GM21528 (cell line): Measurements from ENCODE around the gene ASTN2.

Source experiments
- ATAC-seq: cut with Tn5 transposase; IDR thresholded peaks from one replicate; pipeline ENCODE4 v1.9.1; 2021; ENCODE audit warnings: mild to moderate bottlenecking, moderate library complexity; ENCODE audit not compliant: unreplicated experiment, low FRiP score

Gene ASTN2

GRCh38 chr9:116434314-116434713 lies 980.5 kb downstream of the ASTN2 start:
- ATAC-seq, result no peak

GRCh38 chr9:116432051-116432450 lies 982.8 kb downstream of the ASTN2 start:
- no peak for ATAC-seq

GRCh38 chr9:116430849-116431248 lies 984.0 kb downstream of the ASTN2 start:
- no peak for ATAC-seq

GRCh38 chr9:116425244-116425643 lies 989.6 kb downstream of the ASTN2 start:
- ATAC-seq, result no peak

GRCh38 chr9:116423149-116423548 lies 991.7 kb downstream of the ASTN2 start:
- ATAC-seq, result no peak

- no peak for ATAC-seq
Measured at GRCh38 chr9:116422119-116422979, 992.5 kb downstream of the ASTN2 start.

- ATAC-seq, result no peak
Measured at GRCh38 chr9:116420993-116421538, 993.8 kb downstream of the ASTN2 start.

GRCh38 chr9:116419181-116419580 lies 995.7 kb downstream of the ASTN2 start:
- ATAC-seq, result no peak

GRCh38 chr9:116417464-116417863 lies 997.4 kb downstream of the ASTN2 start:
- ATAC-seq, result no peak

- no peak for ATAC-seq
Measured at GRCh38 chr9:116416421-116416820, 998.4 kb downstream of the ASTN2 start.

GRCh38 chr9:116414374-116414773 lies 1000.5 kb downstream of the ASTN2 start:
- no peak for ATAC-seq

GRCh38 chr9:116411506-116411905 lies 1003.4 kb downstream of the ASTN2 start:
- ATAC-seq, result no peak

- no peak for ATAC-seq
Measured at GRCh38 chr9:116409638-116410037, 1005.2 kb downstream of the ASTN2 start.

GRCh38 chr9:116409129-116409528 lies 1005.7 kb downstream of the ASTN2 start:
- ATAC-seq, result no peak

GRCh38 chr9:116406469-116406868 lies 1008.4 kb downstream of the ASTN2 start:
- ATAC-seq, result no peak

- no peak for ATAC-seq
Measured at GRCh38 chr9:116405321-116405720, 1009.5 kb downstream of the ASTN2 start.

- no peak for ATAC-seq
Measured at GRCh38 chr9:116404228-116404627, 1010.6 kb downstream of the ASTN2 start.

GRCh38 chr9:116403171-116403570 lies 1011.7 kb downstream of the ASTN2 start:
- ATAC-seq, result no peak

- ATAC-seq, result no peak
Measured at GRCh38 chr9:116395699-116396037, 1019.2 kb downstream of the ASTN2 start.

- no peak for ATAC-seq
Measured at GRCh38 chr9:116394894-116395698, 1019.8 kb downstream of the ASTN2 start.

GRCh38 chr9:116394070-116394469 lies 1020.8 kb downstream of the ASTN2 start:
- no peak for ATAC-seq
